B cell (primary cell): ENCODE measurements around the gene UCK1. TPM values are rescaled to one million over a fixed set of nuclear protein-coding genes. Genes with fewer than 3 reads are reported as not detected.

ENCODE experiments used
- ATAC-seq: fragments of 200-7000 bp; cut with Tn5 transposase; one replicate; pipeline ENCODE4 v1.10.0; 2021; ENCODE audit warnings: low read depth, mild to moderate bottlenecking, moderate number of reproducible peaks, moderate library complexity
- CTCF ChIA-PET: fragments of 350-600 bp; sonication (Branson Sonifier 250); formaldehyde crosslinking; loops from one replicate; lab custom pipeline; 2021; ENCODE audit warnings: antibody characterized with exemption, inconsistent platforms; lab: Charles Lee
- POLR2A ChIA-PET: fragments of 350-600 bp; sonication (Branson Sonifier 250); formaldehyde crosslinking; loops from one replicate; lab custom pipeline; 2021; ENCODE audit warnings: antibody characterized with exemption; lab: Charles Lee
- DNase-seq: peaks from one replicate; pipeline ENCODE4 v3.0.0; 2013
- H2AFZ ChIP-seq: 2 replicates; pipeline ENCODE4 v1.6.1; 2012; ENCODE audit warnings: mild to moderate bottlenecking, low read depth, low read length; ENCODE audit not compliant: insufficient read depth, poor library complexity, severe bottlenecking
- H3K27ac ChIP-seq, 2 donors: 1 replicate in 1 of 2; 2 replicates in 1 of 2; pipeline ENCODE4 v1.5.1; 2012 to 2013; ENCODE audit warnings: low read length in 2 of 2, mild to moderate bottlenecking in 2 of 2, moderate library complexity in 1 of 2
- H3K27me3 ChIP-seq, 4 experiments: fragments of 200-600 bp in 1 of 4; sonication (generic) in 1 of 4; replicated peaks in 1 of 4; 1 replicate in 2 of 4; 2 replicates in 2 of 4; pipeline versions ENCODE4 v1.6.1 to v1.7.0; 2013 to 2016; ENCODE audit warnings: low read length in 3 of 4, mild to moderate bottlenecking in 2 of 4, mixed read lengths in 1 of 4, moderate library complexity in 1 of 4; ENCODE audit not compliant: insufficient read depth in 4 of 4, control insufficient read depth in 3 of 4; ENCODE audit errors: control extremely low read depth in 1 of 4
- H3K36me3 ChIP-seq, 2 experiments: replicated peaks in 1 of 2; 1 replicate in 1 of 2; 2 replicates in 1 of 2; pipeline versions ENCODE4 v1.6.1 to v1.7.1; 2013; ENCODE audit warnings: low read length in 1 of 2; ENCODE audit not compliant: insufficient read depth in 2 of 2, control insufficient read depth in 1 of 2; ENCODE audit errors: control extremely low read depth in 1 of 2, extremely low read depth in 1 of 2
- H3K4me1 ChIP-seq, 2 donors: fragments of 200-600 bp in 1 of 2; sonication (generic) in 1 of 2; 1 replicate in 1 of 2; 2 replicates in 1 of 2; pipeline versions ENCODE4 v1.5.1 to v1.6.1; 2013 to 2017; ENCODE audit warnings: low read length in 2 of 2; ENCODE audit not compliant: control insufficient read depth in 2 of 2, insufficient read depth in 2 of 2
- H3K4me2 ChIP-seq: replicated peaks from 2 replicates; pipeline ENCODE3; 2012; ENCODE audit warnings: mild to moderate bottlenecking, low read depth, low read length; ENCODE audit not compliant: poor library complexity, severe bottlenecking
- H3K4me3 ChIP-seq, 5 experiments: fragments of 200-600 bp in 1 of 5; sonication (generic) in 1 of 5; 1 replicate in 3 of 5; 2 replicates in 2 of 5; pipeline versions ENCODE4 v1.5.1 to v1.7.0; 2011 to 2016; ENCODE audit warnings: low read length in 4 of 5, mild to moderate bottlenecking in 4 of 5, low read depth in 2 of 5, control low read depth in 1 of 5, moderate library complexity in 1 of 5; ENCODE audit not compliant: insufficient read depth in 1 of 5; ENCODE audit errors: control extremely low read depth in 1 of 5, extremely low read depth in 1 of 5
- H3K79me2 ChIP-seq: fragments of 200-600 bp; sonication (generic); one replicate; pipeline ENCODE4 v1.6.0; 2016; ENCODE audit warnings: low read length; ENCODE audit not compliant: control insufficient read depth, insufficient read depth
- H3K9ac ChIP-seq: fragments of 200-600 bp; sonication (generic); 2 replicates; pipeline ENCODE4 v1.6.1; 2017; ENCODE audit warnings: mild to moderate bottlenecking, low read length, moderate library complexity
- H3K9me3 ChIP-seq, 3 donors: one replicate each; pipeline versions ENCODE4 v1.6.1 to v1.7.1; 2013; ENCODE audit warnings: low read length in 2 of 3; ENCODE audit not compliant: control insufficient read depth in 2 of 3, insufficient read depth in 1 of 3; ENCODE audit errors: control extremely low read depth in 1 of 3
- H4K20me1 ChIP-seq: 2 replicates; pipeline ENCODE4 v1.6.0; 2012; ENCODE audit warnings: mild to moderate bottlenecking, low read length; ENCODE audit not compliant: insufficient read depth, control insufficient read depth, poor library complexity, severe bottlenecking
- H3K27ac Mint-ChIP-seq: one replicate; pipeline ENCODE4 v1.8.0; 2021; ENCODE audit warnings: mixed read lengths
- H3K27me3 Mint-ChIP-seq: one replicate; pipeline ENCODE4 v1.8.0; 2021; ENCODE audit warnings: mixed read lengths
- H3K4me1 Mint-ChIP-seq: one replicate; pipeline ENCODE4 v1.8.0; 2021; ENCODE audit warnings: mixed read lengths
- H3K4me3 Mint-ChIP-seq: one replicate; pipeline ENCODE4 v1.8.0; 2021; ENCODE audit warnings: mixed read lengths
- H3K9me3 Mint-ChIP-seq: one replicate; pipeline ENCODE4 v1.8.0; 2022; ENCODE audit warnings: mixed read lengths; ENCODE audit not compliant: insufficient read depth
- CTCF ChIP-seq: fragments of 200-600 bp; IDR thresholded peaks from one replicate; pipeline ENCODE4 v1.8.0; 2022; ENCODE audit warnings: antibody characterized with exemption, mild to moderate bottlenecking
- EZH2 ChIP-seq: IDR thresholded peaks from 2 replicates; pipeline ENCODE4 v1.6.1; 2012; ENCODE audit warnings: borderline replicate concordance, low read depth, mild to moderate bottlenecking, moderate library complexity, low read length; ENCODE audit not compliant: insufficient read depth, poor library complexity, severe bottlenecking
- WGBS: methylation state at CpG from one replicate; pipeline ENCODE4 v1.1.5; 2013; ENCODE audit warnings: missing lambda C conversion rate; ENCODE audit not compliant: insufficient coverage; 5-methylcytosine and 5-hydroxymethylcytosine counted together
- intact Hi-C: fragments of 100-400 bp; cut with micrococcal nuclease; formaldehyde crosslinking; loops from one replicate; pipeline ENCODE4 v1.10.0; 2022
- polyA plus RNA-seq: library from polyadenylated mRNA; depleted of rRNA; stranded (reverse); fragments of >200 nt; gene quantifications from 2 replicates; pipeline ENCODE4 v1.2.3, GENCODE V29; 2012
- total RNA-seq, 2 donors: library from RNA; stranded (reverse); fragments of 120-200 nt in 1 of 2; gene quantifications; 1 replicate in 1 of 2; 2 replicates in 1 of 2; pipeline versions ENCODE4 v1.2.3 to v1.2.4, GENCODE V29; 2013 to 2022

UCK1 gene
- total and polyA plus RNA-seq, 2 donors (not counting 1 experiment from before 2014, with no cell fraction given), result 25.3 to 39.3 TPM

- POLR2A ChIA-PET, result no interaction called here
- Histone ChIP-seq H3K9ac (no peak overlapping the region), H2AFZ (no peak overlapping the region), H3K27ac (no peak overlapping the region), H3K27me3 (peaks cover 0 to 21% (median 10%) of the 10 kb centered on the region in 4 experiments), H3K79me2 (no peaks in the 10 kb centered on the region), H4K20me1 (no peaks in the 10 kb centered on the region), H3K4me3 (no peak overlapping the region), H3K4me2 (no peak overlapping the region), H3K4me1 (no peaks in the 10 kb centered on the region), H3K36me3 (no peaks in the 10 kb centered on the region), H3K9me3 (peaks cover 0 to 23% (median 2%) of the 10 kb centered on the region in 3 donors)
- Mint-ChIP-seq H3K27me3 (peaks cover 36% of the 10 kb centered on the region), H3K9me3 (no peaks in the 10 kb centered on the region), H3K4me1 (no peaks in the 10 kb centered on the region), H3K27ac (no peak overlapping the region), H3K4me3 (no peak overlapping the region)
- ATAC-seq (no peak), DNase-seq (no peak)
- WGBS, result 91% methylated on average over 10 of the region's 15 CpGs
- CTCF ChIA-PET, result interaction anchor here (0.9 kb wide), 1 partner anchor 183 kb away, joined by 3 read pairs; no protein-coding TSS in a partner anchor
- TF ChIP-seq CTCF, result no peak
- no peak for TF ChIP-seq EZH2
- intact Hi-C loops, result no loop called here
These were observed 25.0 kb upstream of the UCK1 start for GRCh38 chr9:131555841-131556673.

DNA sequence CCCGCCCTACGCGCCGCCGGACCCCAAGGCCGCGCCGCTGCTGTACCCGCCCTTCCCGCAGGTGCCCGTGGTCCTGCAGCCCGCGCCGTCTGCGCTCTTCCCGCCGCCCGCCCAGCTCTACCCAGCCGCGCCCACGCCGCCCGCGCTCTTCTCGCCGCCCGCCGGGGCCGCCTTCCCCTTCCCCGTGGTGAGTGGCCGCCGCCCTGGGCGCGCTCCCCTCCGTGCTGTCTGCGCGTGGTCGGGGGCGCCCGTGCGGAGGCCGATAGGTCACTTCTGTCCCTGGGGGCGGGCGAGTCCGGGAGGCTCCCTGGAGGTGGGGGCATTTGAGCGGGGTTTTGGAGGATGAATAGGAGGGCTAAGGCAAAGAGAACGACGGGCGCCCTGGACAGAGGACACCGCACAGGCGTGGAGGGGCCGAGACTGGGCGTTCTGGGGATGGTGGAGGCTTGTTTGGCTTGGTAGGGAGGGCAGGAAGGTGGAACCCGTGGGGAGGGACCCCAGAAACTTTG is 23.8 kb upstream of the UCK1 start:
- Mint-ChIP-seq H3K4me3 (no peak overlapping the region), H3K27ac (no peak overlapping the region)

More for the DNA sequence above, 23.8 kb upstream of the UCK1 start:
- H2AFZ ChIP-seq, result no peak overlapping the region
- TF ChIP-seq EZH2 (no peak), CTCF (no peak)
- ChIA-PET POLR2A (no interaction called here), CTCF (no interaction called here)
- DNase-seq, result no peak
- ATAC-seq, result no peak
- no peaks in the 10 kb centered on the region for H3K4me1 ChIP-seq
- H3K9me3 ChIP-seq, result peaks cover 0 to 20% (median 2%) of the 10 kb centered on the region in 3 donors
- no peaks in the 10 kb centered on the region for H4K20me1 ChIP-seq
- intact Hi-C loops, result loop anchor here (1.0 kb wide), 1 partner anchor 9 kb away; no protein-coding TSS in a partner anchor
- no peak overlapping the region for H3K4me3 ChIP-seq
- no peak overlapping the region for H3K27ac ChIP-seq
- peaks cover 0 to 21% (median 10%) of the 10 kb centered on the region in 4 experiments for H3K27me3 ChIP-seq
- H3K79me2 ChIP-seq, result no peaks in the 10 kb centered on the region
- no peaks in the 10 kb centered on the region for H3K4me1 Mint-ChIP-seq
- WGBS, result 27% methylated on average over 41 of the region's 54 CpGs
- H3K27me3 Mint-ChIP-seq, result peaks cover 44% of the 10 kb centered on the region
- no peak overlapping the region for H3K9ac ChIP-seq
- no peak overlapping the region for H3K4me2 ChIP-seq
- no peaks in the 10 kb centered on the region for H3K36me3 ChIP-seq
- H3K9me3 Mint-ChIP-seq, result no peaks in the 10 kb centered on the region
